HG02642 (cell line): Measurements from ENCODE around the gene RTL10.

Experiments
- ATAC-seq: cut with Tn5 transposase; IDR thresholded peaks from one replicate; pipeline ENCODE4 v1.9.1; 2021; ENCODE audit warnings: mild to moderate bottlenecking; ENCODE audit not compliant: unreplicated experiment, poor library complexity

The RTL10 gene

GRCh38 chr22:19877626-19878339, 23.1 kb upstream of the RTL10 start:
- ATAC-seq: no peak

- ATAC-seq: no peak
Observed at GRCh38 chr22:19876941-19877625, 22.4 kb upstream of the RTL10 start.

GRCh38 chr22:19876314-19876940, 21.8 kb upstream of the RTL10 start:
- no peak for ATAC-seq

GRCh38 chr22:19875531-19876313, 21.0 kb upstream of the RTL10 start:
- ATAC-seq: no peak

- no peak for ATAC-seq
Observed at GRCh38 chr22:19875061-19875530, 20.4 kb upstream of the RTL10 start.

GRCh38 chr22:19874307-19875060, 19.8 kb upstream of the RTL10 start:
- ATAC-seq: no peak

- no peak for ATAC-seq
Observed at GRCh38 chr22:19873960-19874306, 19.3 kb upstream of the RTL10 start.

GRCh38 chr22:19873138-19873959, 18.7 kb upstream of the RTL10 start:
- ATAC-seq: no peak

- ATAC-seq: no peak
Observed at GRCh38 chr22:19872779-19873137, 18.1 kb upstream of the RTL10 start.

GRCh38 chr22:19871845-19872778, 17.4 kb upstream of the RTL10 start:
- ATAC-seq: no peak

GRCh38 chr22:19871023-19871844, 16.6 kb upstream of the RTL10 start:
- ATAC-seq: no peak

- no peak for ATAC-seq
Observed at GRCh38 chr22:19870153-19871022, 15.7 kb upstream of the RTL10 start.

- ATAC-seq: no peak
Observed at GRCh38 chr22:19869497-19870152, 15.0 kb upstream of the RTL10 start.

- no peak for ATAC-seq
Observed at GRCh38 chr22:19868773-19869471, 14.2 kb upstream of the RTL10 start.

- no peak for ATAC-seq
Observed at GRCh38 chr22:19868333-19868732, 13.7 kb upstream of the RTL10 start.
